ENCODE results near the gene CTDSP1.

CTDSP1 gene

GRCh38 chr2:218399391-218400166 is at the start of gene CTDSP1:
Gene CTDSP1 (plus strand): TSS chr2:218399868. CDS start chr2:218400091, 223 bp downstream.
- peak; percentile 99 for DNase-seq

DNA sequence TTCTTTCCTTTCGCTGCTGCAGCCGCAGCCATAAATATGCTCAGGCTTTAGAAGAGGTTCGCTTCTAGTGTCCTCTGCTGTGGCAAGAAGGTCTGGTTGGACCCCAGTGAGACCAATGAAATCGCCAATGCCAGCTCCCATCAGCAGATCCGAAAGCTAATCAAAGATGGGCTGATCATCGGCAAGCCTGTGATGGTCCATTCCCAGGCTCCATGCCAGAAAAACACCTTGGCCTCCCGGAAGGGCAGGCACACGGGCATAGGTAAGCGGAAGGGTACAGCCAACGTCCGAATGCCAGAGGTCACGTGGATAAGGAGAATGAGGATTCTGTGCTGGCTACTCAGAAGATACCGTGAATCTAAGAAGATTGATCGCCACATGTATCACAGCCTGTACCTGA is 45.6 kb upstream of the CTDSP1 start:
- no peak for DNase-seq

- DNase-seq = no peak
These were observed 44.7 kb upstream of the CTDSP1 start for GRCh38 chr2:218354850-218355443.

- DNase-seq = no peak
These were observed 42.2 kb upstream of the CTDSP1 start for GRCh38 chr2:218357236-218358177.

- peak; percentile 46 for DNase-seq
These were observed 39.2 kb upstream of the CTDSP1 start for GRCh38 chr2:218360453-218360852.

- DNase-seq = no peak
These were observed 37.1 kb upstream of the CTDSP1 start for GRCh38 chr2:218362606-218363005.

DNA sequence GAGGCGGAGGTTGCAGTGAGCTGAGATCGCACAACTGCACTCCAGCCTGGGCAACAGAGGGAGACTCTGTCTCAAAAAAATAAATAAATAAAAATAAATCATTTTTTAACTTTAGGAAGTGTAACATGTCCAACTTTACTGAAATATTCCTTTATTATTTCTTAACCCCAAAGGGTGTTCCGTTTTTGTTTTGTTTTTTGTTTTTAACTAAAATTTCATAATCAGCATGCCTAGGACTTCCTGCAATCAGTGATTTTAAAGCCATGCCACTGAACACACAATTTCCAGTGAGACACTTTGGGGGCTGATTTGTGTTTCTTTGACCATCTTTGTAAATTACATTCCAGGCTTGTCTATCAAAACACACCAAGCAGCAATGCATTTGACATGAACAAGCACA is 35.9 kb upstream of the CTDSP1 start:
- no peak for DNase-seq

DNA sequence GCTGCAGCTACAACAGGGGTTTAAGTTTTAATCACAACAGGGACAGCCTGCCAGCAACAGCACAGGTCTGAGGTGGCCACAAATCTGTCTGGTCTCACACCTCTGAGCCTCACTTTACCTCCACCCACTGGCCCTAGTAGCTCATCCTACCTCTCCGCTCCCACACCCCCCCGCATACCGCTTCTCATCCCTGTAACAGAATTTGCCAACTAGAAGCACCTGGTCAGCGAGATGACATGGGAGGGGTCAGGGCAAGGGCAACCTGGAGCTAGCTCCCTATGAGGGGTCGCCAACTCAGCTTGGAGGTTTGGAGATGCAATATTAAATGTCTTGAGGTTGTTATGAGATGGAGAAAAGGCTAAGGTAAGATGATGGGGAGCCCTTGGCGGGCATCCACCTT is 35.5 kb upstream of the CTDSP1 start:
- DNase-seq = no peak

DNA sequence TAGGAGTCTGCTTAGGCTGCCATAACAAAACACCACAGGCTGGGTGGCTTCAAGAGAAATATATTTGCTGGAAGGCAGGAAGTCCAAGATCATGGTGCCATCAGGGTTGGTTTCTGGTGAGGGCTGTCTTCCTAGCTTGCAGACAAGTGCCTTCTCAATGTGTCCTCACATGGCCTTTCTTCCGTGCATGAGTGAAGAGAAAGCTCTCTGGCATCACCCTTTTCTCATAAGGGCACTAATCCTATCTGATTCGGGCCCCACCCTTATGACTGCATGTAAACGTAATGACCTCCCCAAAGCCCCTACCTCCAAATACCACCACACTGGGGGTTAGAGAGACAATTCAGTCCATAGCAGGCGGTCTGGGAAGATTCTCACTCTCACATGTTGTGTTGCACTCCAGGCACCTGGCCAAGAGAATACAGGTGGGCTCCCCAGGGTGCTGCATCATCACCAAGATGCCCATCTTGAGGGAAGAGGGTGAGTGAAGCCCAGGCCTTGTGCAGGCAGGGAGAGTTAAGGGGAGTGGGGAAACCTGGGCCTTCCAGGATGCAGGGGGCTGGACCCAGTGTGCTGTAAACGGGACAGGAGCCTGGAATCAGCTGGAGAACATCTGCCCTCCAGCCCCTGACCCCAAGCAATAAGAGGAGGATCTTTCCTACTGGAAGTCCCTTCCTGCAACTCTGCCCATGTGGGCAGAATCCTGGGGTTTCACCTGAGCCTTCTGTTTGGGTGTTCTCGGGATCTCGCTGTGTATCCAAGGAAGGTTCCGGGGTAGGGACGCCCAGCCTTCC is 32.9 kb upstream of the CTDSP1 start:
- no peak for DNase-seq

GRCh38 chr2:218367415-218368149 is 32.1 kb upstream of the CTDSP1 start:
- DNase-seq = peak; percentile 98

DNA sequence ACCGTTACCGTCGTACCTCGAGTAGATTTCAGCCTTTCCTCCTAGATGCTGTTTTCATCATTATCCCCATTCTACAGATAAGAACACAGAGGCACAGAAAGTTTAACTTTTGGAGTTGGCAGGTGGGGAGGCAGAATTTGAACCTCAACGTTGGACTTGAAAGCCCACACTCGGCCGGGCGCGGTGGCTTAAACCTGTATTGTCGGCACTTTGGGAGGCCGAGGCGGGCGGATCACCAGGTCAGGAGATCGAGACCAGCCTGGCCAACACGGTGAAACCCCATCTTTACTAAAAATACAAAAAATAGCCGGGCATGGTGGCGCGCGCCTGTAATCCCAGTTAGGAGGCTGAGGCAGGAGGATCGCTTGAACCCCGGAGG is 31.5 kb upstream of the CTDSP1 start:
- DNase-seq = no peak

DNA sequence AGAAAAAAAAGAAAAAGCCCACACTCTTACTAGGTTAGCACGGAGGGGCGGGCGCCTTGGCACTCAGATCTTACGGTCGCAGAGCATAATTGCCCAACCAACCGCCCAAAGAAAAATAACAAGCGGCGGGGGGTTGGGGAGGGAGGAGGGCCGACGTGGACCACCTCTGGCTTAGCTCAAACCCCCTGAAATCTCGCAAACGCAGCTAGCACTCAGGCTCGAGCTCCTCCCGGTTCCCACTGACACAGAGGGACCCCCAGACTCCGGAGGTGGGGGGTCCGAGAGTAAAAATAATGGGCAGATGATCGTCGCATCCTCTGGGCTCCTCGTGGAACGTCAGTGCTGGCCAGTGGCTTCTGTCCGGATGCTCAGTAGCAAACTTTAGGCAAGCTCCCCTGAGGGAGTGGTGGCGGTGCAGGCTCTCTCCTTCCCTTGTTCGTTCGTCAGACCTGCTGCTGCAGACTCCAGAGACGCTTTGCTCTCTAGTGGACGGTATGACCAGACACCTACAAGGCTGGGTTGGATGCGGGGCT is 31.0 kb upstream of the CTDSP1 start:
- DNase-seq = peak; percentile 74

GRCh38 chr2:218369330-218369729 is 30.3 kb upstream of the CTDSP1 start:
- DNase-seq = peak; percentile 50

DNA sequence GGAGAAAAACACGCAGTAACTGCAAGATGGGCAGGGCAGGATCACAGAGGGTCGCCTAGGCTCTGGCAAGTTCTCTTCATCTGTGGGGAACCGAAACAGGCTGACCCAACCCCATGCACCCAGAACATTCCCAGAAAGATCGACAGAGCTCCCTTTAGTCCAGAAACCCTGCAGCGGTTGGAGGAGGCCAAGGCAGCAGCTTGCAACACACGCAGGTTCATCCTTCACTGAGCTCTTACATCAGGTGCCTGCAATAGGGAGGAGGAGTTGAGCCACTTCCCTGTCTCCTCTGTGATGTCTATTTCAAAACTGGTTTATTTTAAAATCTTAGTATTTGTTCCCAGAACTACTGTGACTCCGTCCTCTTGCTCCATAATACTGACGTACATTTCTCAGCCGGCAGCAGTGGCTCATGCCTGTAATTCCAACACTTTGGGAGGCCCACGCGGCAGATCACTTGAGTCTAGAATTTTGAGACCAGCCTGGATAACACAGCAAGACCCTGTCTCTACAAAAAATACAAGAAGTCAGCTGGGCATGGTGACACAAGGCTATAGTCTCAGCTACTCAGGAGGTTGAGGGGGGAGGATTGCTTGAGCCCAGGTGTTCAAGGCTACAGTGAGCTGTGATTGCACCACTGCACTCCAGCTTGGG is 29.1 kb upstream of the CTDSP1 start:
- DNase-seq = peak; percentile 64

- no peak for DNase-seq
These were observed 27.7 kb upstream of the CTDSP1 start for GRCh38 chr2:218371983-218372350.

DNA sequence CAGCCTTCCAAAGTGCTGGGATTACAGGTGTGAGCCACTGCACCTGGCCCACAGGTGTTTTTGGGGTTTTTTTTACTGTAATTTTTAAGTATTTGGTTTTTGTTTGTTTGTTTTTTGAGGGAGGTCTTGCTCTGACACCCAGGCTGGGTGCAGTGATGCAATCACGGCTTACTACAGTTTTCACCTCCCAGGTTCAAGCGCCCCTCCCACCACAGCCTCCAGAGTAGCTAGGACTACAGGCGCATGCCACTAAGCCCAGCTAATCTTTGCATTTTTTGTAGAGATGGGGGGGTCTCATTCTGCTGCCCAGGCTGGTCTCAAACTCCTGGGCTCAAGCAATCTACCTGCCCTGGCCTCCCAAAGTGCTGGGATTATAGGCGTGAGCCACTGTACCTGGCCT is 24.9 kb upstream of the CTDSP1 start:
- no peak for DNase-seq

GRCh38 chr2:218375212-218375611 is 24.5 kb upstream of the CTDSP1 start:
- DNase-seq = no peak

GRCh38 chr2:218378053-218378452 is 21.6 kb upstream of the CTDSP1 start:
- no peak for DNase-seq

- no peak for DNase-seq
These were observed 17.7 kb upstream of the CTDSP1 start, which contains the start of gene SLC11A1 for GRCh38 chr2:218381916-218382366. Gene SLC11A1 (plus strand): TSS chr2:218382273. CDS start chr2:218382369, 96 bp downstream.

- no peak for DNase-seq
These were observed 16.9 kb upstream of the CTDSP1 start for GRCh38 chr2:218382785-218383184.
